T1000 (cell line): ENCODE measurements around the gene ANXA10.
A peak's percentile ranks its signal among the peaks of the same experiment; 100 is the strongest.
"Not testable (repeated sequence)": the region's sequence is repeated elsewhere in the genome, so short reads cannot be mapped to it uniquely, and the experiment has no call there.

Experiments
- DNase-seq: peaks from one replicate; lab custom pipeline; 2025; ENCODE audit warnings: mixed read lengths; lab: John Stamatoyannopoulos, UW

ANXA10 gene

GRCh38 chr4:168119100-168119499, 26.8 kb downstream of the ANXA10 start:
- no peak for DNase-seq

- no peak for DNase-seq
These were observed 27.6 kb downstream of the ANXA10 start for GRCh38 chr4:168119890-168120289.

- no peak for DNase-seq
These were observed 28.5 kb downstream of the ANXA10 start for GRCh38 chr4:168120811-168121210.

GRCh38 chr4:168124008-168124641, 31.8 kb downstream of the ANXA10 start:
- no peak for DNase-seq

- DNase-seq, result no peak
These were observed 34.6 kb downstream of the ANXA10 start for GRCh38 chr4:168126952-168127351.

- DNase-seq, result no peak
These were observed 36.3 kb downstream of the ANXA10 start for GRCh38 chr4:168128601-168129000.

- no peak for DNase-seq
These were observed 36.9 kb downstream of the ANXA10 start for GRCh38 chr4:168129046-168129772.

GRCh38 chr4:168129802-168130201, 37.5 kb downstream of the ANXA10 start:
- no peak for DNase-seq

- no peak for DNase-seq
These were observed 38.9 kb downstream of the ANXA10 start for GRCh38 chr4:168131196-168131595.

- DNase-seq, result no peak
These were observed 42.3 kb downstream of the ANXA10 start for GRCh38 chr4:168134651-168135050.

- not testable (repeated sequence) for DNase-seq
These were observed 43.5 kb downstream of the ANXA10 start for GRCh38 chr4:168135860-168136259.

- DNase-seq, result not testable (repeated sequence)
These were observed 45.4 kb downstream of the ANXA10 start for GRCh38 chr4:168137695-168138094.

- no peak for DNase-seq
These were observed 45.8 kb downstream of the ANXA10 start for GRCh38 chr4:168138143-168138542.

GRCh38 chr4:168139336-168139735, 47.0 kb downstream of the ANXA10 start:
- DNase-seq, result no peak

GRCh38 chr4:168141733-168142132, 49.4 kb downstream of the ANXA10 start:
- no peak for DNase-seq

GRCh38 chr4:168143601-168144000, 51.3 kb downstream of the ANXA10 start:
- no peak for DNase-seq

- no peak for DNase-seq
These were observed 58.2 kb downstream of the ANXA10 start for GRCh38 chr4:168150420-168151050.

- no peak for DNase-seq
These were observed 59.0 kb downstream of the ANXA10 start for GRCh38 chr4:168151327-168151726.

- DNase-seq, result no peak
These were observed 60.6 kb downstream of the ANXA10 start for GRCh38 chr4:168152837-168153500.

GRCh38 chr4:168153596-168154440, 61.5 kb downstream of the ANXA10 start:
- peak; percentile 20 for DNase-seq

GRCh38 chr4:168154546-168155277, 62.4 kb downstream of the ANXA10 start:
- no peak for DNase-seq
